Left ventricle myocardium superior (tissue), 1 donor: ENCODE results near the gene CFAP100. TPM values are rescaled to one million over a fixed set of nuclear protein-coding genes. Genes with fewer than 3 reads are reported as not detected.

ENCODE experiments used
- ATAC-seq: fragments of 200-7000 bp; cut with Tn5 transposase; one replicate; pipeline ENCODE4 v1.9.1; 2020; ENCODE audit warnings: mild to moderate bottlenecking, moderate library complexity
- DNase-seq: peaks from one replicate; pipeline ENCODE4 v3.0.0-alpha.2; 2020
- intact Hi-C: fragments of 100-400 bp; cut with micrococcal nuclease; formaldehyde crosslinking; loops from one replicate; pipeline ENCODE4 v1.11.0; 2022
- total RNA-seq: library from RNA; stranded (reverse); fragmentation: NEBNext Ultra II Directional; extraction: Animal tissue kit (Norgen Biotek cat#: 25700); gene quantifications from one replicate; pipeline ENCODE4 v1.2.1, GENCODE V29; 2021
- donor health status: DM: no; HTN: yes; CAD: no; lungs with severe emphysema.

CFAP100 gene
- total RNA-seq, 1 donor from 2014 or later: not detected

- DNase-seq (no peak), ATAC-seq (no peak)
- intact Hi-C loops: no loop called here
Observed at GRCh38 chr3:126416943-126417342, 22.2 kb downstream of the CFAP100 start.

GRCh38 chr3:126417515-126417914 is 22.8 kb downstream of the CFAP100 start:
- intact Hi-C loops: no loop called here
- DNase-seq (no peak), ATAC-seq (no peak)

- intact Hi-C loops: no loop called here
- DNase-seq (no peak), ATAC-seq (no peak)
Observed at GRCh38 chr3:126417981-126418530, 23.3 kb downstream of the CFAP100 start.

- DNase-seq (no peak), ATAC-seq (no peak)
- intact Hi-C loops: no loop called here
Observed at GRCh38 chr3:126418661-126419131, 24.0 kb downstream of the CFAP100 start.

GRCh38 chr3:126419151-126419703 is 24.5 kb downstream of the CFAP100 start:
- intact Hi-C loops: no loop called here
- DNase-seq: no peak

GRCh38 chr3:126419886-126420786 is 25.4 kb downstream of the CFAP100 start:
- intact Hi-C loops: no loop called here
- no peak for ATAC-seq
- DNase-seq: no peak

More at GRCh38 chr3:126419151-126419703, 24.5 kb downstream of the CFAP100 start:
- no peak for ATAC-seq

GRCh38 chr3:126421573-126422119 is 26.9 kb downstream of the CFAP100 start:
- ATAC-seq (no peak), DNase-seq (no peak)
- intact Hi-C loops: no loop called here

GRCh38 chr3:126422121-126422520 is 27.4 kb downstream of the CFAP100 start:
- intact Hi-C loops: no loop called here
- ATAC-seq (no peak), DNase-seq (no peak)

- ATAC-seq (no peak), DNase-seq (no peak)
- intact Hi-C loops: no loop called here
Observed at GRCh38 chr3:126422571-126423091, 27.9 kb downstream of the CFAP100 start.

GRCh38 chr3:126423191-126424038 is 28.7 kb downstream of the CFAP100 start:
- ATAC-seq (no peak), DNase-seq (no peak)
- intact Hi-C loops: no loop called here

GRCh38 chr3:126424039-126424717 is 29.5 kb downstream of the CFAP100 start:
- intact Hi-C loops: no loop called here
- ATAC-seq (no peak), DNase-seq (no peak)

- intact Hi-C loops: no loop called here
- DNase-seq: no peak
- no peak for ATAC-seq
Observed at GRCh38 chr3:126424751-126425150, 30.0 kb downstream of the CFAP100 start.

- intact Hi-C loops: no loop called here
- no peak for DNase-seq
- no peak for ATAC-seq
Observed at GRCh38 chr3:126431103-126431534, 36.4 kb downstream of the CFAP100 start.

GRCh38 chr3:126432361-126433104 is 37.8 kb downstream of the CFAP100 start:
- ATAC-seq (no peak), DNase-seq (no peak)
- intact Hi-C loops: no loop called here

- intact Hi-C loops: no loop called here
- ATAC-seq: no peak
- no peak for DNase-seq
Observed at GRCh38 chr3:126433105-126433430, 38.4 kb downstream of the CFAP100 start.

- DNase-seq (peak; percentile 88), ATAC-seq (peak; percentile 98)
- intact Hi-C loops: no loop called here
Observed at GRCh38 chr3:126433496-126434263, 39.0 kb downstream of the CFAP100 start.

- ATAC-seq (no peak), DNase-seq (no peak)
- intact Hi-C loops: no loop called here
Observed at GRCh38 chr3:126434264-126434590, 39.5 kb downstream of the CFAP100 start.
